DOHH2 (cell line): Measurements from ENCODE around the gene ABLIM1.

Experiments used
- H3F3A ChIP-seq: fragments of 200-600 bp; sonication (generic), shearing (Covaris generic); 2 replicates; pipeline ENCODE4 v1.6.0; 2016; ENCODE audit warnings: antibody characterized with exemption, mild to moderate bottlenecking; ENCODE audit not compliant: control insufficient read depth, insufficient read depth
- H3K27ac ChIP-seq: fragments of 200-600 bp; sonication (generic); 2 replicates; pipeline ENCODE4 v1.5.1; 2014; ENCODE audit warnings: low read depth, mild to moderate bottlenecking, low read length, moderate library complexity
- H3K27me3 ChIP-seq: fragments of 200-600 bp; sonication (generic); 2 replicates; pipeline ENCODE4 v1.6.1; 2014; ENCODE audit warnings: mild to moderate bottlenecking, low read length, mixed read lengths; ENCODE audit not compliant: control insufficient read depth
- H3K36me3 ChIP-seq: fragments of 200-600 bp; sonication (generic); 2 replicates; pipeline ENCODE4 v1.6.1; 2014; ENCODE audit warnings: mild to moderate bottlenecking, low read length, moderate library complexity, mixed read lengths; ENCODE audit not compliant: control insufficient read depth
- H3K4me1 ChIP-seq: fragments of 200-600 bp; sonication (generic); 2 replicates; pipeline ENCODE4 v1.6.1; 2014; ENCODE audit warnings: mild to moderate bottlenecking, low read length, mixed read lengths; ENCODE audit not compliant: control insufficient read depth
- H3K4me2 ChIP-seq: fragments of 200-600 bp; sonication (generic); 2 replicates; pipeline ENCODE4 v1.6.0; 2014; ENCODE audit warnings: mild to moderate bottlenecking, low read length, moderate library complexity
- H3K4me3 ChIP-seq: fragments of 200-600 bp; sonication (generic); 2 replicates; pipeline ENCODE4 v1.5.1; 2014; ENCODE audit warnings: mild to moderate bottlenecking, low read length, mixed read lengths
- H3K79me2 ChIP-seq: fragments of 200-600 bp; sonication (generic); 2 replicates; pipeline ENCODE4 v1.6.1; 2014; ENCODE audit warnings: mild to moderate bottlenecking, low read length, mixed read lengths; ENCODE audit not compliant: control insufficient read depth
- H3K9me2 ChIP-seq: fragments of 200-600 bp; sonication (generic); replicated peaks from 2 replicates; pipeline ENCODE4 v1.6.1; 2014; ENCODE audit warnings: mild to moderate bottlenecking, low read length, mixed read lengths; ENCODE audit not compliant: control insufficient read depth
- H3K9me3 ChIP-seq: fragments of 200-600 bp; sonication (generic); 2 replicates; pipeline ENCODE4 v1.6.1; 2014; ENCODE audit warnings: antibody characterized with exemption, low read length, mixed read lengths; ENCODE audit not compliant: control insufficient read depth, insufficient read depth
- H4K20me1 ChIP-seq: fragments of 200-600 bp; sonication (generic); 2 replicates; pipeline ENCODE4 v1.6.0; 2014; ENCODE audit warnings: low read depth, mild to moderate bottlenecking, antibody characterized with exemption, low read length, moderate library complexity; ENCODE audit not compliant: control insufficient read depth, insufficient read depth
- CTCF ChIP-seq: fragments of 200-600 bp; sonication (generic); IDR thresholded peaks from one replicate; pipeline ENCODE4 v1.5.1; 2014; ENCODE audit warnings: antibody characterized with exemption, mild to moderate bottlenecking, low read depth, low read length; ENCODE audit not compliant: poor library complexity, severe bottlenecking
- EZH2phosphoT487 ChIP-seq: fragments of 200-600 bp; sonication (generic); IDR thresholded peaks from 2 replicates; pipeline ENCODE4 v1.6.1; 2017; ENCODE audit warnings: borderline replicate concordance, mild to moderate bottlenecking, antibody characterized with exemption, low read length, moderate library complexity, mixed read lengths

Gene ABLIM1

GRCh38 chr10:114548662-114549061, 109.4 kb downstream of the ABLIM1 start:
- H3K79me2 ChIP-seq, result no peaks in the 10 kb centered on the region
- no peak overlapping the region for H3K4me2 ChIP-seq
- H3F3A ChIP-seq, result 0 out of 2 replicates have a peak, but pooled peaks cover 2% of the 10 kb centered on the region
- peaks cover 28% of the 10 kb centered on the region for H3K4me1 ChIP-seq
- H3K36me3 ChIP-seq, result no peaks in the 10 kb centered on the region
- TF ChIP-seq CTCF (peak; percentile 28), EZH2phosphoT487 (no peak)
- no peaks in the 10 kb centered on the region for H3K9me3 ChIP-seq
- no peaks in the 10 kb centered on the region for H4K20me1 ChIP-seq
- H3K9me2 ChIP-seq, result no peaks in the 10 kb centered on the region
- H3K4me3 ChIP-seq, result no peak overlapping the region
- H3K27me3 ChIP-seq, result no peaks in the 10 kb centered on the region
- no peak overlapping the region for H3K27ac ChIP-seq

GRCh38 chr10:114547514-114547913, 110.6 kb downstream of the ABLIM1 start:
- 0 out of 2 replicates have a peak, but pooled peaks cover 2% of the 10 kb centered on the region for H3F3A ChIP-seq
- TF ChIP-seq EZH2phosphoT487 (no peak), CTCF (no peak)
- H3K4me1 ChIP-seq, result peaks cover 40% of the 10 kb centered on the region

GRCh38 chr10:114547056-114547455, 111.0 kb downstream of the ABLIM1 start:
- peaks cover 44% of the 10 kb centered on the region for H3K4me1 ChIP-seq

More at GRCh38 chr10:114547514-114547913, 110.6 kb downstream of the ABLIM1 start:
- Histone ChIP-seq H3K27ac (no peak overlapping the region), H3K79me2 (no peaks in the 10 kb centered on the region), H3K9me3 (no peaks in the 10 kb centered on the region), H3K36me3 (no peaks in the 10 kb centered on the region), H3K4me3 (no peak overlapping the region), H3K9me2 (no peaks in the 10 kb centered on the region), H3K4me2 (no peak overlapping the region), H4K20me1 (no peaks in the 10 kb centered on the region), H3K27me3 (no peaks in the 10 kb centered on the region)

More at GRCh38 chr10:114547056-114547455, 111.0 kb downstream of the ABLIM1 start:
- no peak overlapping the region for H3K4me2 ChIP-seq
- H3K4me3 ChIP-seq, result no peak overlapping the region
- H3K27ac ChIP-seq, result no peak overlapping the region
- H3F3A ChIP-seq, result 0 out of 2 replicates have a peak, but pooled peaks cover 2% of the 10 kb centered on the region
- no peaks in the 10 kb centered on the region for H3K27me3 ChIP-seq
- no peaks in the 10 kb centered on the region for H4K20me1 ChIP-seq
- H3K9me2 ChIP-seq, result no peaks in the 10 kb centered on the region
- H3K36me3 ChIP-seq, result no peaks in the 10 kb centered on the region
- no peak for TF ChIP-seq EZH2phosphoT487
- TF ChIP-seq CTCF, result no peak
- no peaks in the 10 kb centered on the region for H3K79me2 ChIP-seq
- no peaks in the 10 kb centered on the region for H3K9me3 ChIP-seq
